Measurements from ENCODE around the gene DNAH5.

GRCh38 chr5:13898569-13898968 is 45.9 kb downstream of the DNAH5 start:
- no peak for TF ChIP-seq GATA2 (IDR thresholded peaks at IDR 0.05; ENCODE audit: insufficient read depth, insufficient read length, low read depth, low read length)
- TF ChIP-seq CTCF (IDR thresholded peaks at IDR 0.05; ENCODE audit: extremely low read depth in 1 of 2, insufficient read depth in 1 of 2, low read depth in 1 of 2, low read length in 2 of 2) = no peak
- TF ChIP-seq JUN (IDR thresholded peaks at IDR 0.05; ENCODE audit: borderline replicate concordance, insufficient read depth, insufficient read length, low read depth) = no peak
- no peak for TF ChIP-seq EZH2 (IDR thresholded peaks at IDR 0.05; ENCODE audit: borderline replicate concordance, low read depth, low read length, severe bottlenecking)
- no peak for TF ChIP-seq POLR2A (IDR thresholded peaks at IDR 0.05; ENCODE audit: low read depth, low read length)

Data from endothelial cell of umbilical vein (primary cell).